ENCODE measurements around the gene DNAJC12.
"Not testable (repeated sequence)": the region's sequence is repeated elsewhere in the genome, so short reads cannot be mapped to it uniquely, and the experiment has no call there.

Gene DNAJC12

GRCh38 chr10:67839951-67840350 lies 2.0 kb upstream of the DNAJC12 start:
- TF ChIP-seq, protein P1, sequence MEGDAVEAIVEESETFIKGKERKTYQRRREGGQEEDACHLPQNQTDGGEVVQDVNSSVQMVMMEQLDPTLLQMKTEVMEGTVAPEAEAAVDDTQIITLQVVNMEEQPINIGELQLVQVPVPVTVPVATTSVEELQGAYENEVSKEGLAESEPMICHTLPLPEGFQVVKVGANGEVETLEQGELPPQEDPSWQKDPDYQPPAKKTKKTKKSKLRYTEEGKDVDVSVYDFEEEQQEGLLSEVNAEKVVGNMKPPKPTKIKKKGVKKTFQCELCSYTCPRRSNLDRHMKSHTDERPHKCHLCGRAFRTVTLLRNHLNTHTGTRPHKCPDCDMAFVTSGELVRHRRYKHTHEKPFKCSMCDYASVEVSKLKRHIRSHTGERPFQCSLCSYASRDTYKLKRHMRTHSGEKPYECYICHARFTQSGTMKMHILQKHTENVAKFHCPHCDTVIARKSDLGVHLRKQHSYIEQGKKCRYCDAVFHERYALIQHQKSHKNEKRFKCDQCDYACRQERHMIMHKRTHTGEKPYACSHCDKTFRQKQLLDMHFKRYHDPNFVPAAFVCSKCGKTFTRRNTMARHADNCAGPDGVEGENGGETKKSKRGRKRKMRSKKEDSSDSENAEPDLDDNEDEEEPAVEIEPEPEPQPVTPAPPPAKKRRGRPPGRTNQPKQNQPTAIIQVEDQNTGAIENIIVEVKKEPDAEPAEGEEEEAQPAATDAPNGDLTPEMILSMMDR (IDR thresholded peaks at IDR 0.05; ENCODE audit: low read depth, low read length) = no peak
- DNase-seq (ENCODE audit: extremely low read depth, low read depth) = no peak

- DNase-seq (ENCODE audit: extremely low read depth, low read depth) = not testable (repeated sequence)
Measured at GRCh38 chr10:67839511-67839910, 1.5 kb upstream of the DNAJC12 start.

GRCh38 chr10:67836972-67837371 lies 1.0 kb downstream of the DNAJC12 start:
- no peak for DNase-seq (ENCODE audit: extremely low read depth, low read depth)
- TF ChIP-seq, protein P1 (IDR thresholded peaks at IDR 0.05; ENCODE audit: low read depth, low read length) = no peak

DNA sequence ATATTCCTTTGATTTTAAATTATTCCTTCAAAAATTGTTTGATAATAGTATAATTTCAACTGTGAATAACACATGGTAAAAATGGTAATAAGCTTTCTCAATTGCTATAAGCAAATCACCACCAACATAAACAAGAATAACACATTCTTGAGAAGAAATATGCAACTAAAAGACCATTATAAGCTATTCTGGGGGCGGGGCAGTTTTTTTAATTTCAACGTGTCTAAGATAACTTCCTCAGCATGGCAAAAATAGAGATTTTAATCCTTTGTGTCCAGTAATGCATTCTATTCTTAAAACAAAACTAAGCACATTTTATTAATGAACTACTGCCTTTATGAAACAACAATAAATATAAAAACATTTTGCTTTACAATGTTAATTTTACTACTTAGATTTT lies 1.5 kb downstream of the DNAJC12 start:
- no peak for DNase-seq (ENCODE audit: extremely low read depth, low read depth)
- TF ChIP-seq, protein P1 (IDR thresholded peaks at IDR 0.05; ENCODE audit: low read depth, low read length) = no peak

- DNase-seq (ENCODE audit: extremely low read depth, low read depth) = not testable (repeated sequence)
Measured at GRCh38 chr10:67835541-67836394, 2.2 kb downstream of the DNAJC12 start.

DNA sequence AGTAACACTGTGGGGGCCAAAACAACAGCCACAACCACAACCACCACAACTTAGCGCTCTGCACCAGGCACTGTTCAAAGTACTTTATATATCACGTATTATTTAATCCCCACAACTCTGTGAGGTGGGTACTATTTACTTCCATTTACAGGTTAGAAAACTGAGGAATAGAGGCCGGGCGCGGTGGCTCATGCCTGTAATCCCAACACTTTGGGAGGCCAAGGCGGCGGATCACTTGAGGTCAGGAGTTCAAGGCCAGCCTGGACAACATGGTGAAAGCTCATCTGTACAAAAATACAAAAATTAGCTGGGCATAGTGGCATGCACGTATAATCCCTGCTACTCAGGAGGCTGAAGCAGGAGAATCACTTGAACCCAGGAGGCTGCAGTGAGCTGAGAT lies 3.6 kb downstream of the DNAJC12 start:
- TF ChIP-seq, protein P1 (IDR thresholded peaks at IDR 0.05; ENCODE audit: low read depth, low read length) = no peak
- DNase-seq (ENCODE audit: extremely low read depth, low read depth) = no peak

- TF ChIP-seq, protein P1 (IDR thresholded peaks at IDR 0.05; ENCODE audit: low read depth, low read length) = no peak
- no peak for DNase-seq (ENCODE audit: extremely low read depth, low read depth)
Measured at GRCh38 chr10:67827811-67828210, 10.2 kb downstream of the DNAJC12 start.

- DNase-seq (ENCODE audit: extremely low read depth, low read depth) = no peak
Measured at GRCh38 chr10:67819768-67820204, 18.2 kb downstream of the DNAJC12 start.

More at GRCh38 chr10:67819768-67820204, 18.2 kb downstream of the DNAJC12 start:
- TF ChIP-seq, protein P1 (IDR thresholded peaks at IDR 0.05; ENCODE audit: low read depth, low read length) = no peak
